ENCODE measurements around the gene NANS. TPM values are rescaled to one million over a fixed set of nuclear protein-coding genes. Genes with fewer than 3 reads are reported as not detected.
"Not testable (repeated sequence)": the region's sequence is repeated elsewhere in the genome, so short reads cannot be mapped to it uniquely, and the experiment has no call there.

The NANS gene
- 10 to 100 TPM; 41.2 to 72.9 TPM for total RNA-seq

GRCh38 chr9:98056269-98057137 is at the start of gene NANS:
NANS (plus strand) TSS chr9:98056732; CDS start chr9:98056809, 77 bp downstream.
- Mint-ChIP-seq H3K36me3 (peaks cover 6% of the 10 kb centered on the region), H3K27me3 (no peaks in the 10 kb centered on the region), H3K4me1 (ENCODE audit: low read depth in 2 of 2) (peaks cover 10 to 16% of the 10 kb centered on the region in 2 donors), H3K9me3 (no peaks in the 10 kb centered on the region), H3K4me3 (peak within 1 kb of the TSS; percentile 100), H3K27ac (peak within 1 kb of the TSS; percentile 91 to 94)
- peak; percentile 98 to 99 for ATAC-seq
- peak; percentile 94 for DNase-seq (ENCODE audit: low spot score)

- peaks cover 55% of the 10 kb centered on the region for H3K36me3 Mint-ChIP-seq
- H3K27me3 Mint-ChIP-seq: no peaks in the 10 kb centered on the region
- no peaks in the 10 kb centered on the region for H3K9me3 Mint-ChIP-seq
- peak; percentile 80 to 83 for ATAC-seq
- DNase-seq (ENCODE audit: low spot score): no peak
- no peak overlapping the region for H3K4me3 Mint-ChIP-seq
- H3K27ac Mint-ChIP-seq: peak overlapping the region; percentile 40 to 42
- H3K4me1 Mint-ChIP-seq (ENCODE audit: low read depth in 2 of 2): peaks cover 15 to 28% of the 10 kb centered on the region in 2 donors
These were observed 49.1 kb upstream of the NANS start for GRCh38 chr9:98007251-98007928.

GRCh38 chr9:98008764-98009163 is 47.8 kb upstream of the NANS start:
- ATAC-seq (no peak), DNase-seq (ENCODE audit: low spot score) (no peak)
- no peak overlapping the region for H3K4me3 Mint-ChIP-seq
- H3K9me3 Mint-ChIP-seq: no peaks in the 10 kb centered on the region
- peaks cover 56% of the 10 kb centered on the region for H3K36me3 Mint-ChIP-seq
- H3K27me3 Mint-ChIP-seq: no peaks in the 10 kb centered on the region
- H3K27ac Mint-ChIP-seq: no peak overlapping the region
- H3K4me1 Mint-ChIP-seq (ENCODE audit: low read depth in 2 of 2): peaks cover 15 to 27% of the 10 kb centered on the region in 2 donors

- DNase-seq (ENCODE audit: low spot score) (no peak), ATAC-seq (no peak)
- Mint-ChIP-seq H3K4me3 (no peak overlapping the region), H3K27me3 (no peaks in the 10 kb centered on the region), H3K4me1 (ENCODE audit: low read depth in 2 of 2) (peaks cover 8 to 25% of the 10 kb centered on the region in 2 donors), H3K36me3 (peaks cover 50% of the 10 kb centered on the region), H3K9me3 (no peaks in the 10 kb centered on the region), H3K27ac (peak overlapping the region in 1 of 2 donors; percentile 70)
These were observed 47.1 kb upstream of the NANS start for GRCh38 chr9:98009437-98009836.

- peak overlapping the region in 1 of 2 donors; percentile 70 for H3K27ac Mint-ChIP-seq
- H3K36me3 Mint-ChIP-seq: peaks cover 46% of the 10 kb centered on the region
- no peaks in the 10 kb centered on the region for H3K27me3 Mint-ChIP-seq
- H3K4me3 Mint-ChIP-seq: no peak overlapping the region
- ATAC-seq (no peak), DNase-seq (ENCODE audit: low spot score) (no peak)
- H3K4me1 Mint-ChIP-seq (ENCODE audit: low read depth in 2 of 2): peaks cover 8 to 22% of the 10 kb centered on the region in 2 donors
- no peaks in the 10 kb centered on the region for H3K9me3 Mint-ChIP-seq
These were observed 46.6 kb upstream of the NANS start for GRCh38 chr9:98009936-98010335.

GRCh38 chr9:98010445-98010844 is 46.1 kb upstream of the NANS start:
- Mint-ChIP-seq H3K27me3 (no peaks in the 10 kb centered on the region), H3K36me3 (peaks cover 50% of the 10 kb centered on the region), H3K4me1 (ENCODE audit: low read depth in 2 of 2) (peaks cover 8 to 22% of the 10 kb centered on the region in 2 donors), H3K4me3 (no peak overlapping the region), H3K9me3 (no peaks in the 10 kb centered on the region), H3K27ac (no peak overlapping the region)
- ATAC-seq: no peak
- DNase-seq (ENCODE audit: low spot score): no peak

GRCh38 chr9:98011122-98011521 is 45.4 kb upstream of the NANS start:
- Mint-ChIP-seq H3K9me3 (no peaks in the 10 kb centered on the region), H3K4me1 (ENCODE audit: low read depth in 2 of 2) (peaks cover 8 to 24% of the 10 kb centered on the region in 2 donors), H3K27ac (peak overlapping the region in 1 of 2 donors; percentile 1), H3K27me3 (no peaks in the 10 kb centered on the region), H3K36me3 (peaks cover 51% of the 10 kb centered on the region), H3K4me3 (no peak overlapping the region)
- no peak for ATAC-seq
- no peak for DNase-seq (ENCODE audit: low spot score)

- no peak overlapping the region for H3K4me3 Mint-ChIP-seq
- peak overlapping the region in 1 of 2 donors; percentile 61 for H3K27ac Mint-ChIP-seq
- no peaks in the 10 kb centered on the region for H3K9me3 Mint-ChIP-seq
- ATAC-seq (no peak), DNase-seq (ENCODE audit: low spot score) (no peak)
- H3K36me3 Mint-ChIP-seq: peaks cover 37% of the 10 kb centered on the region
- H3K27me3 Mint-ChIP-seq: no peaks in the 10 kb centered on the region
- H3K4me1 Mint-ChIP-seq (ENCODE audit: low read depth in 2 of 2): peaks cover 0 to 5% of the 10 kb centered on the region in 2 donors
These were observed 40.3 kb upstream of the NANS start for GRCh38 chr9:98016137-98016680.

- Mint-ChIP-seq H3K36me3 (peaks cover 29% of the 10 kb centered on the region), H3K4me3 (no peak overlapping the region), H3K27ac (no peak overlapping the region), H3K9me3 (no peaks in the 10 kb centered on the region), H3K4me1 (ENCODE audit: low read depth in 2 of 2) (peaks cover 0 to 5% of the 10 kb centered on the region in 2 donors), H3K27me3 (no peaks in the 10 kb centered on the region)
- no peak for DNase-seq (ENCODE audit: low spot score)
- no peak for ATAC-seq
These were observed 39.2 kb upstream of the NANS start for GRCh38 chr9:98017306-98017705.

GRCh38 chr9:98018347-98018746 is 38.2 kb upstream of the NANS start:
- no peaks in the 10 kb centered on the region for H3K27me3 Mint-ChIP-seq
- peaks cover 0 to 5% of the 10 kb centered on the region in 2 donors for H3K4me1 Mint-ChIP-seq (ENCODE audit: low read depth in 2 of 2)
- no peak overlapping the region for H3K27ac Mint-ChIP-seq
- no peaks in the 10 kb centered on the region for H3K9me3 Mint-ChIP-seq
- DNase-seq (ENCODE audit: low spot score): no peak
- no peak for ATAC-seq
- H3K4me3 Mint-ChIP-seq: no peak overlapping the region
- peaks cover 28% of the 10 kb centered on the region for H3K36me3 Mint-ChIP-seq

GRCh38 chr9:98019098-98019497 is 37.4 kb upstream of the NANS start:
- H3K9me3 Mint-ChIP-seq: no peaks in the 10 kb centered on the region
- no peaks in the 10 kb centered on the region for H3K27me3 Mint-ChIP-seq
- no peak for DNase-seq (ENCODE audit: low spot score)
- no peak overlapping the region for H3K27ac Mint-ChIP-seq
- H3K36me3 Mint-ChIP-seq: peaks cover 28% of the 10 kb centered on the region
- H3K4me3 Mint-ChIP-seq: no peak overlapping the region
- ATAC-seq: no peak
- H3K4me1 Mint-ChIP-seq (ENCODE audit: low read depth in 2 of 2): peaks cover 0 to 5% of the 10 kb centered on the region in 2 donors

GRCh38 chr9:98019869-98020268 is 36.7 kb upstream of the NANS start:
- H3K4me1 Mint-ChIP-seq (ENCODE audit: low read depth in 2 of 2); H3K4me3 Mint-ChIP-seq; H3K9me3 Mint-ChIP-seq; H3K27me3 Mint-ChIP-seq; ATAC-seq; DNase-seq (ENCODE audit: low spot score); H3K27ac Mint-ChIP-seq: not testable (repeated sequence)
- peaks cover 27% of the 10 kb centered on the region for H3K36me3 Mint-ChIP-seq

- Mint-ChIP-seq H3K4me1 (ENCODE audit: low read depth in 2 of 2) (peaks cover 0 to 9% of the 10 kb centered on the region in 2 donors), H3K36me3 (peaks cover 20% of the 10 kb centered on the region), H3K27me3 (no peaks in the 10 kb centered on the region), H3K27ac (no peak overlapping the region), H3K4me3 (no peak overlapping the region), H3K9me3 (no peaks in the 10 kb centered on the region)
- peak; percentile 41 to 43 for ATAC-seq
- no peak for DNase-seq (ENCODE audit: low spot score)
These were observed 35.9 kb upstream of the NANS start for GRCh38 chr9:98020476-98021145.

Data from natural killer cell treated with Interleukin-12 subunit alpha and Interleukin-12 subunit beta and Interleukin-15 and Interleukin-18, amount 100 ng/mL, for 72 hours (primary cell).